ENCODE results near the gene HSPA4L. TPM values are rescaled to one million over a fixed set of nuclear protein-coding genes. Genes with fewer than 3 reads are reported as not detected.

The HSPA4L gene
- total RNA-seq, 1 experiment from 2014 or later: 16.4 TPM

DNA sequence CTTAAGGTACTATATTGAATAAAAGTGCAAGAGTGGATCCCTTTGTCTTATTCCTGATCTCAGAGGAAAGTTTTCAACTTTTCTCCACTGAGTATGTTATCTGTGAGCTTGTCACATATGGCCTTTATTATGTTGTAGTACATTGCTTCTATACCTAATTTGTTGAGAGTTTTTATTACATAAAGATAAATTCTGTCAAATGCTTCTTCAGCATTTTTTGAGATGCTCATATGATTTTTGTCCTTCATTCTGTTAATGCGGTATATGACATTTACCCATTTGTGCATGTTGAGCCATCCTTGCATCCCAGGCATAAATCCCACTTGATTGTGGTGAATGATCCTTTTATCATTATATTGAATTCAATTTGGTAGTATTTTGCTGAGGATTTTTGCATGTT is 40.9 kb upstream of the HSPA4L start:
- no TSS peak for BruUV-seq (replicated peaks)
- intact Hi-C loops (cut with micrococcal nuclease; ENCODE audit: unreplicated experiment): no loop called here
- no peaks in the 10 kb centered on the region for H3K36me3 Mint-ChIP-seq (ENCODE audit: insufficient read depth, unreplicated experiment)
- H3K9me3 Mint-ChIP-seq (ENCODE audit: low read depth, unreplicated experiment): peaks cover 5% of the 10 kb centered on the region
- DNase-seq: no peak
- no peak overlapping the region for H3K4me3 Mint-ChIP-seq (ENCODE audit: low read depth, unreplicated experiment)
- CTCF ChIA-PET: no interaction called here
- no peaks in the 10 kb centered on the region for H3K4me1 Mint-ChIP-seq (ENCODE audit: low read depth, unreplicated experiment)
- H3K27me3 Mint-ChIP-seq (ENCODE audit: unreplicated experiment): no peaks in the 10 kb centered on the region
- TF ChIP-seq, protein P1, sequence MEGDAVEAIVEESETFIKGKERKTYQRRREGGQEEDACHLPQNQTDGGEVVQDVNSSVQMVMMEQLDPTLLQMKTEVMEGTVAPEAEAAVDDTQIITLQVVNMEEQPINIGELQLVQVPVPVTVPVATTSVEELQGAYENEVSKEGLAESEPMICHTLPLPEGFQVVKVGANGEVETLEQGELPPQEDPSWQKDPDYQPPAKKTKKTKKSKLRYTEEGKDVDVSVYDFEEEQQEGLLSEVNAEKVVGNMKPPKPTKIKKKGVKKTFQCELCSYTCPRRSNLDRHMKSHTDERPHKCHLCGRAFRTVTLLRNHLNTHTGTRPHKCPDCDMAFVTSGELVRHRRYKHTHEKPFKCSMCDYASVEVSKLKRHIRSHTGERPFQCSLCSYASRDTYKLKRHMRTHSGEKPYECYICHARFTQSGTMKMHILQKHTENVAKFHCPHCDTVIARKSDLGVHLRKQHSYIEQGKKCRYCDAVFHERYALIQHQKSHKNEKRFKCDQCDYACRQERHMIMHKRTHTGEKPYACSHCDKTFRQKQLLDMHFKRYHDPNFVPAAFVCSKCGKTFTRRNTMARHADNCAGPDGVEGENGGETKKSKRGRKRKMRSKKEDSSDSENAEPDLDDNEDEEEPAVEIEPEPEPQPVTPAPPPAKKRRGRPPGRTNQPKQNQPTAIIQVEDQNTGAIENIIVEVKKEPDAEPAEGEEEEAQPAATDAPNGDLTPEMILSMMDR (IDR thresholded peaks at IDR 0.05; ENCODE audit: unreplicated experiment): no peak
- H3K27ac Mint-ChIP-seq (ENCODE audit: unreplicated experiment): no peak overlapping the region

DNA sequence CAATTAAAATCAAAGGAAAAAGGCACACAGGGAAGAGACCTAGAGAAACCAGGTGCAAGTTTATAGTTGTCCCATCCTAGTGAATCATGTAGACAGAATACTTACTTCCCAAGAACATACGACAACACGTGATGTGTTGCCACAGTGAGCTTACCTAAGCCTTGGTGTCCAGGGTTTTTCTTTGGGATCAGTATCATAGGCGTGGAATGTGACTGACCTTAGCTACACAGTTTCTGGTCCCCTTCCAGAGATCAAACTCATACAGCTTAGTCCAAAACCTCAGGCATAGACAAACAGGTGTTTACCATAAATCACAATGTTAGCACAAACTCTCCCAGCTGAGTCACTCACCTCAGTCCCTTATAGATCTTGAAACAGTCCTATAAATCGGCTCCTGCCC is 34.2 kb upstream of the HSPA4L start:
- no peak for DNase-seq
- no peaks in the 10 kb centered on the region for H3K4me1 Mint-ChIP-seq (ENCODE audit: low read depth, unreplicated experiment)
- H3K27ac Mint-ChIP-seq (ENCODE audit: unreplicated experiment): no peak overlapping the region
- BruUV-seq (replicated peaks): no TSS peak
- no peaks in the 10 kb centered on the region for H3K36me3 Mint-ChIP-seq (ENCODE audit: insufficient read depth, unreplicated experiment)
- TF ChIP-seq, protein P1 (IDR thresholded peaks at IDR 0.05; ENCODE audit: unreplicated experiment): no peak
- H3K9me3 Mint-ChIP-seq (ENCODE audit: low read depth, unreplicated experiment): peaks cover 3% of the 10 kb centered on the region
- no peak overlapping the region for H3K4me3 Mint-ChIP-seq (ENCODE audit: low read depth, unreplicated experiment)
- no peaks in the 10 kb centered on the region for H3K27me3 Mint-ChIP-seq (ENCODE audit: unreplicated experiment)
- CTCF ChIA-PET: no interaction called here
- intact Hi-C loops (cut with micrococcal nuclease; ENCODE audit: unreplicated experiment): no loop called here

DNA sequence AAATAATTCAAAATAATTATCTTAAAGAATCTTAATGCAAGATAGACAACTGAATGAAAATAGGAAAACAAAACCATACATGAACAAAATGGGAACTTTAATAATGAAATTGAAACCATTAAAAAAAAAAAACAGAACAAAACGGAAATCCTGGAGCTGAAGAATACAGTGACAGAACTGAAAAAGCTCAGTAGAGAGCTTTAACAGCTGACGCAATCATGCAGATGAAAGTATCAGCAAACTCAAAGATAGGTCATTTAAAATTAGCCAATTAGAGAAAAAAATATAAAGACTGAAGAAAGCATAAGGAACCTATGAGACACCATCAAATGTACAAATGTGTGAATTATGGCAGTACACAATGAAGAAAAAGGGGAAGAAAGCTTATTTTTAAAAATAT is 33.2 kb upstream of the HSPA4L start:
- Mint-ChIP-seq H3K27me3 (ENCODE audit: unreplicated experiment) (no peaks in the 10 kb centered on the region), H3K4me3 (ENCODE audit: low read depth, unreplicated experiment) (no peak overlapping the region), H3K27ac (ENCODE audit: unreplicated experiment) (no peak overlapping the region), H3K9me3 (ENCODE audit: low read depth, unreplicated experiment) (peaks cover 3% of the 10 kb centered on the region), H3K36me3 (ENCODE audit: insufficient read depth, unreplicated experiment) (no peaks in the 10 kb centered on the region), H3K4me1 (ENCODE audit: low read depth, unreplicated experiment) (no peaks in the 10 kb centered on the region)
- intact Hi-C loops (cut with micrococcal nuclease; ENCODE audit: unreplicated experiment): no loop called here
- TF ChIP-seq, protein P1 (IDR thresholded peaks at IDR 0.05; ENCODE audit: unreplicated experiment): no peak
- DNase-seq: no peak
- BruUV-seq (replicated peaks): no TSS peak
- CTCF ChIA-PET: no interaction called here

DNA sequence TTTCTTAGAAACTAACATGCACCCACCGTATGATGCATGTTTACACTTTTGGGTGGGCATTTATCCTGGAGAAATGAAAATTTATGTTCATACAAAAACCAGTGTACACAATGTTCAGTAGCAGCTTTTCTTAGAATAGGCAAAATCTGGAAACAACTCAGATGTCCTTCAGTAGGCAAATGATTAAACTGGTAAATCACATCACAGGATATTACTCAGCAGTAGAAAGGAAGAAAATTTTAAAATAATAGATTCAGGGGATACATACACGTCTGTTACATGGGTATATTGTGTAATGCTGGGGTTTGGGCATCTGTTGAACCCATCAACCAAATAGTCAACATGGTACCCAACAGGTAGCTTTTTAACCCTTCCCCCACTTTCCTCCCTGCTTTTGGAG is 25.2 kb upstream of the HSPA4L start:
- H3K27ac Mint-ChIP-seq (ENCODE audit: unreplicated experiment): no peak overlapping the region
- H3K9me3 Mint-ChIP-seq (ENCODE audit: low read depth, unreplicated experiment): no peaks in the 10 kb centered on the region
- no peaks in the 10 kb centered on the region for H3K27me3 Mint-ChIP-seq (ENCODE audit: unreplicated experiment)
- CTCF ChIA-PET: no interaction called here
- H3K36me3 Mint-ChIP-seq (ENCODE audit: insufficient read depth, unreplicated experiment): no peaks in the 10 kb centered on the region
- H3K4me3 Mint-ChIP-seq (ENCODE audit: low read depth, unreplicated experiment): no peak overlapping the region
- H3K4me1 Mint-ChIP-seq (ENCODE audit: low read depth, unreplicated experiment): peaks cover 13% of the 10 kb centered on the region
- intact Hi-C loops (cut with micrococcal nuclease; ENCODE audit: unreplicated experiment): no loop called here
- TF ChIP-seq, protein P1 (IDR thresholded peaks at IDR 0.05; ENCODE audit: unreplicated experiment): no peak
- no TSS peak for BruUV-seq (replicated peaks)
- DNase-seq: no peak
